HG02943 (cell line): ENCODE measurements around the gene WNK2.

Experiments
- ATAC-seq: cut with Tn5 transposase; IDR thresholded peaks from one replicate; pipeline ENCODE4 v1.9.1; 2021; ENCODE audit warnings: mild to moderate bottlenecking, low read depth, moderate library complexity; ENCODE audit not compliant: unreplicated experiment

The WNK2 gene

DNA sequence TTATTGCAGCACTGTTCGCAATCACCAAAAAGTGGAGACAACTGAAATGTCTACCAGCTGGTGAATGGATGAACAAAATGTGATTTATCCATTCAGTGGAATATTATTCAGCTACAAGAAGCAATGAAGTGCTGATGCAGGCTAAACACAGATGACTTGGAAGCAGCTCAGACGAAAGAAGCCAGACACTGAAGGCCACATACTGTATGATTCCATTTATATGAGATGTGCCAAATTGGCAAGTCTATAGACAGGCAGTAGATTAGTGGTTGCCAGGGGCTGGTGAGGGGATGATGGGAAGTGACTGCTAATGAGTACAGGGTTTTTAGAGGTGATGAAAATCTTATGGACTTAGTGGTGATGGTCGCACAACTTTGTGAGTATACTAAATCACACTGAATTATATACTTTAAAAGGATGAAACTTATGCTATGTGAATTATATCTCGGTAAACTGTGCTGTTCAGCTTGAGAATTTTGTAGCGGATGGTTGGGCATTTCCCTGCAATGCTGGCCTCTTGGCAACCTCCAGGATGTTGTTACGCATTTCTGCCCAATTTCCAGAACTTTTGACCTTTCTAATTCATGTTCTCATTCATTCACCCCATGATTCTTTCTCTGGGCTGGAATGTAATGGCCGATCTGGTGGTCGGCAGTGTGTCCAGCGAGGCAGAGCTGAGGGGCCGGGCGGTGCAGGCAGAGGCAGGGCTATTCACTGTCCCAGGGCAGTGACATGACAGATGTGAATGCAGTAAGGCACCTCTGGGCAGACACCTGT lies 22.0 kb upstream of the WNK2 start:
- no peak for ATAC-seq

DNA sequence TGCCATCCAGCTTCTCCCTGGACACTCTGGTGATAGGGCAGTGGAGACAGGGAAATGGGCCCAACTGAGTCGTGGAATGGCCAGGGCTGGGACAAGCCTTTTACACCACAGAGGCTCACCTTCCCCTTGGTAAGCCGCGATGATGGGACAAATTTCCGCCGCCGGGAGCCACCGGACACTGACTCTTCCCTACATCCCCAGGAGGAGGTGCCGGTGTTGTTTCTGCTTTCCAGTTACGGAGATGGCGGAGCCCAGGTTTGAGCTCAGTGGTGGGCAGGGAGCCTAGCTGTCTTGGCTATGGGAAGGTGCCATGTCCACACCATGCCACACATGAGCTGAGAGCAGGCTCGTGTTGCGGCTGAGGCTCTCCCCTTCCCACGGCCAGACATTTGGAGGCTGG lies 19.9 kb upstream of the WNK2 start:
- ATAC-seq = no peak

DNA sequence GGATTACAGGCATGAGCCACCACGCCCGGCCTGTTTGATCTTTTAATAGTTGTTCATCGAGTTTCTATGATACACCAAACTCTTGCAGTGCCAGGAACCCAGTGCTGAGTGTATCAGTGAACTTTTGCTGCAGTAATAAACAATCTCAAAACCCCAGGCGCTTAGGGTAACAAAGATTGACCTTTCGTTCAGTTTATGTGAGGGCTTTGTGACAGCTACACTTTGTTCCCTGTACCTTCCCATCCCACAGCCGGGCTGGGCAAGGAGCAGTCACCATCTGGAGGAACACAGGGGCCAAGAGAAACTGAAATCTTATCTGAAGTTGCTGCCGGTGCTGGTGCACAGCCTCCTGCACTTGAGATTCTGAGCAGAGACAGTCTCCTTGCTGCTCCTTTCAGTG lies 17.2 kb upstream of the WNK2 start:
- no peak for ATAC-seq

DNA sequence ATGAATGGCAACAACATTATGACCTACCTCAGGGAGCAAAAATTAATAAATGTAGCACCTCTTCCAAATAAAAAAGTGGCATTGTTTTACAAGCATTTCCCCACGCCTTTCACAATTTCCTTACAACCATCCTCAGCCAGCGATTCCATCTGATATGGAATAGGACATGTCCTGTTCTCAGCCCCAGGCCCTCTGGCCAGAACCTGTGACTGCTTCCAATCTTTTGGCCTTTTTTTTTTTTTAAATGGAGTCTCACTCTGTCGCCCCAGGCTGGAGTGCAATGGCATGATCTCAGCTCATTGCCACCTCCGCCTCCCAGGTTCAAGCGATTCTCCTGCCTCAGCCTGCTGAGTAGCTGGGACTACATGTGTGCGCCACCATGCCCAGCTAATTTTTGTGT lies 16.8 kb upstream of the WNK2 start:
- no peak for ATAC-seq

DNA sequence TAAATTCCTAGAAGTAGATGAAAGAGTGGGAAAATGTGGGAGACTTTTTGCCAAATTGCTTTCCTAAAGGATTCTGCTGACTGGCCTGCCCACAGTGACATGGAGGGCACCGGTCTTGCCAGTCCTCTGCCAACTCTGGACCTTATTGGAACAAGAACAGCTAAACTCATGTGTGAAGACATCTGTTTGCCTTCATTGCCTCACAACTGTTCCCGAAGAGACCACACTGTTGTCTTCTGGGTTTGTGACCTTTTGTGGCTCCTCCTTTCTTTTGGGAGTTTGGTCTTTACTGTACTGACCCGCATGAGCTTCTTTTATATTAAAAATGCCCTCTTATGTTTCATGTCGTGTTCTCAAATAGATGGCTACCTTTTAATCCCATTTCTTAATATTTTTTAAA lies 16.1 kb upstream of the WNK2 start:
- no peak for ATAC-seq

DNA sequence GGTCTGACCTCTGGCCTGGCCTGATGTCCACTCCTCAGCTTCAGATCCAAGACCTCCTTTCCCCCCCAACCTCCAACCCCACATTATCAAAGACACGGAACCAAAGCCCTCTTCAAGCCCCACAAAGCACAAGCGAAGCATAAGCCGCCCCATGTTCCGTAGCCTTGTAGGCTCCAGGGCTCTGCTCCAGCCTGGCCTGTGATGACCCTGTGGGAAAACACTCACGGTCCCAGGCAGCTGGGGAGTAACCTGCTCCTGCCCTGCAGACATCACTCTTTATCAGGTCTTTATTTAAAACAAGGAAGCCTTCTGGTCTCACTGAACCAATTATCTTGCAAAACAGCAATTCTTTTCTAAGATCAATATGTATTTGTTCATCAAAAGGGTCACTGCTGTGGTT lies 15.4 kb upstream of the WNK2 start:
- ATAC-seq = no peak

DNA sequence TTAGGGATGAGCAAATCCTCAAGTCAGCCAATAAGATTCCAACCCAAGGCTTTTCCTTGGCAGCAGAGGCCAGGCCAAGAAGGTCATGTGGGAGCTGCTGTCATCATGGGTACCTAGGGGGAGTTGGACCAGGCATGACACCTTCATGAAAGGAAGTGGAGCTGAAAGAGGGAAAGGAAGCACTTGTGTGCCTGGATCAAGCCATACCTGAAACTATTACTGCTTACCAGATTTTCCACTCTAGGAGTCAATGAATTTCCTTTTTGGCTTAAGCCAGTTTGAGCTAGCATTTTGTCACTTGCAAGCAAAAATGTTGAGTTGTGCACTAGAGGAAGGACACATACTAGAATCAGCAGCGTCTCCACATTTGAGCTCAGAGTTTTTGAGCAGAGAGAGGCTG lies 14.5 kb upstream of the WNK2 start:
- no peak for ATAC-seq

DNA sequence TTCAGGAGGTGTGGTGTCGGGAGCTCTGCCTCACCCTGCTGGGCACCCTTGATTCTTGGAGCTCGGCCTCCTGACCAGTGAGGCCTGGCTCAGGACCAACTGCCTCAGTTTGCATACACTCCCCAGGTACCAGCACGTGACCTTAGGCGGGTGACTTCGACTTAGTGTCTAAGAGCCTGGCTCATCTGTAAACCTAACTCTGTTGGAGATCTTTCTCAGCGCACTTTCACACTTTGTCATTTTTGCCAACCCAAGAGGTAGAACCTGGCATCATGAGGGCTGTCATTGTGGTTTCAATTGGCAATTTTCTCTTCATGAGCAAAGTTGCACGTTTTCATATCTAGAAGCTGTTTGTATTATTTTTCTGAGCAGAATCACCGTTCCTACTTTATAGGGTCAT lies 13.4 kb upstream of the WNK2 start:
- ATAC-seq = no peak

DNA sequence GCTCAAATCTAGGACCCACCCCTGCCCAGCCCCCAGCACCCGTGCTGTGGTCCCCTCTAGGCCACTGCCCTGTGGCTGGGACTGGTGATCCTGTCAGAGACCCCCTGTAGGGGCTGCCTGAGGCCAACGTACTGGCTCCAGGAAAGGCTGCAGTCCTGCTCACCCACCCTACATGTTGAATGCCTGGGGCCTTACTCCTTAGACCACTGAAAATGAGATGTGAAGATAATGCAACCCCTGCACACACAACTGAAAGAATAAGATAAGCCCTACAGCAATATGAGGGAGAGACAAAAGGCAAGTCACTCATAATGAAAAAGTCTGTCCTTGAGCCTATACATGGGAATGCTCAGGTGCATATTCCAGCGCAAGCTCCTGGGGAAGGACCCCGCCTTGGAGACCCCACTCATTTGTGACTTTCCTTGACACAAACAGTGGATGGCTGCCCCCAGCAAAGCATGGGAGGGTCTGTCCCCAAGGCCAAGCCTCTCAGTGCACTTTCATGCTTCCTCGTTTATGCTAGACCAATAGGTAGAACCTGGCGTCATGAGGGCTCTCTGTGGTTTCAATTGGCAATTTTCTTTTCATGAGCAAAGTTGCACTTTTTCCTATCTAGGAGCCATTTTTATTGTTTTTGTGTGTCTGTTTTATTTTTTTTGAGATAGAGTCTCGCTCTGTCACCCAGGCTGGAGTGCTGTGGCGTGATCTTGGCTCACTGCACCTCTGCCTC lies 12.5 kb upstream of the WNK2 start:
- no peak for ATAC-seq

DNA sequence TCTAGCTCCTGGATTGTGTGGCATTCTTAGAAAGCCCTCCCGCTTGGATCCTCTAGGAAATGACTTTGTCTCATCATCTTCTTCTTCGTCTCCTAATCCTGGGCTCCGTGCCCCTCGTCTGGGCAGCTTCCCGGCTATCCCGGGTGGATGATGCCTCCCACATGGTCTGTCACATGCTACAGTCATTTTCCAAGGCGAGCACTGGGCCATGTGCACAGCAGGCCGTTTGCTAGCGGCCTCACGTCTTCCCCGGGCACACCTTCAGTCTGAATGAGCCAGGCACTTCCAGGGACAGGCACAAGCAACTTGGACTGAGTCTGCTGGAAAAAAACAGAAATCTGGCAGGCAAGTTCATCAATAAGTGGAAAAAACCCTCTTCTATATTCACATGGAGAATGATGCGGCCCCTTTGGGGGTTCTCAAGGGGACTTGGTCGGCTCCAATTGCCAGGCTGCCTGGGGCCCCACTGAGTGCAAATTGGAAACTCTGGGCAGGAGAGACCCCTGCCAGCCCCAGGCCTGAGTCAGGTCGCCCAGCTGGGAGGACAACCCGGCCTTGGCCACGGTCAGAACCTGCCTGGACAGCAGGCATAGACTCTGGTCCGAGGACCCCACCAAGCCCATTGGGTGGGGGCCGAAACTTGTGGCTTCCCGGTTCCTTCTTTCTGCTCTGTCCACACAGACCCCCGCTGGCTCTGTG lies 11.1 kb upstream of the WNK2 start:
- no peak for ATAC-seq

DNA sequence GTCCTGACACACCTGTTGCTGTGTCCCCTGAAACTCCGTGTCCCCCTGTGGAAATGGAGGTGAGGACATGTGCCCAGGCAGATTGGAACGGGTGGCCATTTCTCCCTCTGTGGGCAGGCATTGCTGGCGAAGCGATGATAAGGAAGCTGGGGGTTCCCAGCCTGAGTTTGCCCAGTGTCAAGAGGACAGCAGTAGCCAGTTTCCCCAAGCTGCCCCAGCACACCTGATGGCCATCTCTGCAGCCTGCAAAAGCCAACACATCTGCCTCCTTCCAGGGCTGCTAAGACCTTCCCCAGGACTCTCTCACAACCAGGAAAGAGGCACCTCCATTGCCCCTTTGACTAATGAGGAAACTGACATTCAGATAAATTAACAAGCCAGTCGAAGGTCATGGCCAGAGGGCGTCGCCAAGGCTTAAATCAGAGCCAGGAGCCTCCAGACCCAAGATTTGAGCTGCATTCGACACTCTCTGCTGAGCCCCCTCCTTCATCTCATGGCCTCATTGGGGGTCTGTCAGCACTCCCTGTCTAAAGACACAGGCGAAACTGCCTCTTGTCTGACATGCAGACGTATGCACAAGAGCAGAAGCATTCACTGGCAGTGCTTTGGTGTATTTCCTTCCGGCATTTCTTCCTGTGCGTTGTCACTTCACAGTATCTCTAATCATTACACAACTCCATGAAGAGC lies 10.4 kb upstream of the WNK2 start:
- no peak for ATAC-seq

DNA sequence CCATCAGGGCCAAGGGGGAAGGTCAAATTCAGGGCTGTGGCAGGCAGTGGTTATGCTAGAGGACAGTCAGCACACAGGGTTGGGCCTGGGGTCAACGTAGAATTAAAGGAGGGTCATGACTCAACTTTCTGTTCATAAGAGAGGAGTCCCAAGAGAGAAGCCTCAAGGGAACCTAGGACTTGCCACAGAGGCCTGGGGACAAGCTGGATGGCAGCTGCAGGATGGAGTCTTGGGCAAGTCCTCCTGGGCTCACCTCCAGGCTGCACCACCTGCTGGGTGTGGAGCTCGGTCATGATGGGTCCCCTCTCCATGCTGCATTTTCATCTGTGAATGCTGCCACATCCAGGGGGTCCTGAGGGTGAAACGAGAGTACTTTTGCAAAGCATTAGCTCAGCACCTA lies 9.0 kb upstream of the WNK2 start:
- no peak for ATAC-seq

DNA sequence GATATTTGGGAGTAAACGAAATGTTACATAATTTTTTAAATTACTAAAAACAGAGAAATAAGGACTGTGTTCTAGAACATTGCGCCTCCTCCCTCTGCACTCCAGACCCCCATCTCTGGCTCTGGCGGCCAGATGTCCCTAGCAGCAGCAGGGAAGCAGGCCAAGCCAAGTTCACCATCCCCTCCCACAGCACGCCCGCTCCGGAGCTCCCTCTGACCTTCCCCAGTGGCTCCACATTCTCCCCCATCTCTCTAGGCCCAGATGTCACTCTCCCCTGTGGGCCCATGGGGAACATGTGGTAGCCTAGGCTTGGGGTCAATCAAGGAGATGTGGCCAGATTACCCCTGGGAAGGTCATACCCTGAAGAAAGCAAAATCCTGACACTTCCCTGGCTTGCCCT lies 6.3 kb upstream of the WNK2 start:
- ATAC-seq = no peak

DNA sequence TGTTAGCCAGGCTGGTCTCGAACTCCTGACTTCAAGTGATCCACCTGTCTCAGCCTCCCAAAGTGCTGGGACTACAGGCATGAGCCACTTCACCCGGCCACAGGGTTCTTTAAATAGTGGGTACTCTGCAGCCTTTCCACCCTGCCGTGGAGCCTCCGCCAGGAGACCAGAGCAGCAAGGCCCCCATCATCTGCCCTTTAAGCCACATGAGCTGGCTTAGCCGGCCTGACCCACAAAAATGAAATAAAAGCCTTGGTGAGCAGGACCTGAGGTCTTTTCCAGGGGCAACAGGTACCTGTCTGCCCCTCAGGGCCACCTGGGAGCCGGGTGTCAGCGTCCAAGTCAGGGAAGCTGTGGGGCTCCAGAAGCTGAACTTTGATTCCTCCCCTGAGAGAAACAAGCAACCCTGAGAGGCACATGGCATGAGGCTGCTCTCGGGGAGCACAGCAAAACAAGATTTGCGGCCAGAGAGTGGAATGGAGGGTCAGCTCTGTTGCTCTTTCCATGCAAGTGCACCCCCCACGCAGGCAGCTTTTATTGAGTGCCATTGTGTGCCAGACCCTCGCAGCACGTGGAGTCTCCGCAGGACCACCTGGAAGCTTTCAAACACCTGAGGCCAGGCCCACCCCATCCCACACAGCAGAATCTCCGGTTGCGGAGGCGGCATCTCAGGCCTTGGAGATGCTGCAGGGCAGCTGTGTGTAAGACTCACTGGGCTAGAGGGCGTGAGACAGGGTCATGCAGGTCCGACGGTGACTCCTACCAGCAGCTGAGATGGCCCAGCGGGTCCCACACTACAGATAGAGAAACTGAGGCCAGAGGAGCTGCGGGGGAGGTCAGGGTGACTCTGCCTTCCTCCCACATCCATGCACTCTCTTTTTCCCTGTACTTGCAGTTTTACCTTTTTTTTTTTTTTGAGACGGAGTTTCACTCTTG lies 4.8 kb upstream of the WNK2 start:
- no peak for ATAC-seq

DNA sequence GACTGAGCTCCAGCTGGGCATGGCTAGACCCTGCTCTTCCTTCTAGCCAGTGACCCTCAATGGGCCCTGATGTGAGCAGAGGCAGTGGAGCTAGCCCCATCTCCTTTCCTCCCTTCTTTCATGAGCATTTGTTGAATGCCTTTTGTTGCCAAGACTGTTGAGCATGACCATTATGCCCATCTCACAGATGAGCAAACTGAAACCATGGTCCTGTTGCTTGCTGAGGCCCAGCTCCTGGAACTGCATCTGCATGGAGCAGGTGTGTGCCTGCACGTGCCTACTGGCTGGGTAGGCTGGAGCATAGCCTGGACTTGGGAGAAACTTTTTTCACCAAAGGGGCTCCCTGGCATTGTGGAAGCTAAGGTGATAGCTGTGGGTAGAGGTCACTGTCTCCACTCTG lies 3.0 kb upstream of the WNK2 start:
- no peak for ATAC-seq

DNA sequence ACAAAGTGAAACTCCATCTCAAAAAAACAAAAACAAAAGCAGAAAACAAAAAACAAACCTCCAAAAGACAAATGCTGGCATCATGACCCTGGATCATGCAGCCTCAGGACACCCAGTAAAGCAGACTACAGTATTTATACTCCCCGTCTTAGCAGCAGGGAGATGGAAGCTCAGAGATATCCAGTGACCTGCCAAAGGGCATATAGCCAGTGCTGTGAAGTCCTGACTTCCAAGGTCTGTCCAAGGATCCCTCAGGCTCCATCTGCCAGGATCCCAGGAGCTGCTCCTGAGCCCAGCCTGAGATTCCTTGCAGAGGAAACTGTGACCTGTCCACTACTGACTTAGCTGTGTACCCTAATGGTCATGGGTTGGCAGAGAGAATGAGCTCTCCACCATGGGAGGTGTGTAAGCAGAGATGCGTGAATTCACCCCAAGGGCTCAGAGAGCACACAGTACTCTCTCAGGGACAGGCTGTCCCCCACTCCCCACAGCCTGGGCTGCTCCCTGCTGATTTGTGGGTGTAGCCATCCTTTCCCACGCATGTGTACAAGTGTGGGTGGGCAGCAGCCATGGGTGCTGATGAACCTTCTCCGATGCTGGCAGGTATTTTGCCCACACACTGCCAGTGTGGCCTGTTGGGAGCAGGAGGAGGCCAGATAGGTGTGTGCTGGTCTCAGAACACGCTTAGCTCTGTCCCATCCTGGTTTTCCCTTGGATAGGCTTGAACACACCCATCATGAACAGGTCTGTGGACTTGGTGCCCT lies 2.1 kb upstream of the WNK2 start:
- ATAC-seq = no peak

DNA sequence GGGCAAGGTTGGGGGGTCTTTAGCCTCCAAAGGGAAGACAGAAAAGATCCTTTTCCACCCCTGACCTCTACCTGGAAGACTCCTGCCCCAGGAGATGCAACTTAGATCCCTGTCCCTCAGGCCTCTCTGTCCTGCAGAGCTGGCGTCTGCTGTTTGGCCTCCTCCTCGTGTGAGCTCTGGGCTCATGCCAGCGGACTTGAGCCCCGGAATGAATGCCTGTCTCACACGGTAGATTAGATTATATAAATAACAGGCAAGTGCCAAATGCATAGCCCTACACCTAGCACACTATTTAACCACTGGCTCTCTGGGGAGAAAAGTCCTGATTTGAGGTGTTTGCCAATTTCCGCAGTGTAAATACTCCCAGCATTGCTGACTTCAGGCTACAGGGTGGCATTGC lies 1.4 kb upstream of the WNK2 start:
- ATAC-seq = no peak

DNA sequence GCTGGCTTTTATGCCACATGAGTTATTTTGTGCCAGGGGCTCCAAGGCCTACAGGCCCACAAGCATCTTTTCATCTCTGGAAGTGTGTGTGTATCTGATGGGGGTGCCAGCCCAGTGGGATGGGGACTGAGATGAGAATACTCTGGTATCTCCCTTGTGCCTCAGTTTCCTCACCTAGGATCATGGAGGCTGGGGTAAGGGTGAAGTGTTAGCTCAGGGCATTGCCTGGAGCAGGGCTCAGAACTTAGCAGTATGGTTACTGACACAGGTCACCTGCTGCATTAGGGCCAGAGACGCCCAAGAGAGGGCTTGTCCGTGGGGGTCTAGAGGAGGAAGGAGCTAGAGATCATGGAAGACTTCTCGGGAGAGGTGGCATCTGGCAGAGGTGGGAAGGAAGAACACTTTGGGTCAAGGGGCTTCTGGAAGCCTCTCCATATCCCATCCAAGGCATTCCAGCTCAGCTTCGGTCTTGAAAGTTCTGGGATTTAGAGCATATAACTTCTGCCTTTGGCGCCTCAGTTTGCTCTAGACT lies 742 bp upstream of the WNK2 start:
- ATAC-seq = no peak
